ENCODE measurements around the gene GALNT16.

The GALNT16 gene

DNA sequence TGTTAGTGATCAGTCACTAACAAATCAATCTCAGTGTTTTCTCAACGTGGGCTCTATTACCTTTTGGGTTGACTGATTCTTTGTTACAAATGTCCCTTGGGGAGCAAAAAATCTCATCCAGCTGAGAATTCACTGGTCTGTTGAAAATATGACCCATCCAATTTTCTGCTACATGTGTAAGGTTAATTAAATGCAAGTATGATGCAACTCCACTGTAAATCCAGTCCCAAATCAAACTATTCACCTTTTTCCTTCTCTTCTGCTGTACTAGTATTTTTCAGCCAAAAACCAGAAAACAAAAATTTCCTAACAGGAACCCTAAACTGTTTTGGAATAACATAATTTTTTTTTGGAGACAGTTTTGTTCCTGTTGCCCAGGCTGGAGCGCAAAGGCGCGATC, 136.0 kb downstream of the GALNT16 start:
- no peak for DNase-seq (ENCODE audit: low read depth)
- peak overlapping the region; percentile 27 for H3K4me3 ChIP-seq (ENCODE audit: low read depth, low read length)
- TF ChIP-seq POLR2A (IDR thresholded peaks at IDR 0.05; ENCODE audit: extremely low read depth, insufficient read length) (no peak), CTCF (IDR thresholded peaks at IDR 0.05; ENCODE audit: low read depth, low read length) (no peak), MYC (IDR thresholded peaks at IDR 0.05; ENCODE audit: low read depth, low read length) (no peak)
- TF ChIP-seq, protein P1, sequence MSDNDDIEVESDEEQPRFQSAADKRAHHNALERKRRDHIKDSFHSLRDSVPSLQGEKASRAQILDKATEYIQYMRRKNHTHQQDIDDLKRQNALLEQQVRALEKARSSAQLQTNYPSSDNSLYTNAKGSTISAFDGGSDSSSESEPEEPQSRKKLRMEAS (IDR thresholded peaks at IDR 0.05; ENCODE audit: low read depth, low read length) = no peak

DNA sequence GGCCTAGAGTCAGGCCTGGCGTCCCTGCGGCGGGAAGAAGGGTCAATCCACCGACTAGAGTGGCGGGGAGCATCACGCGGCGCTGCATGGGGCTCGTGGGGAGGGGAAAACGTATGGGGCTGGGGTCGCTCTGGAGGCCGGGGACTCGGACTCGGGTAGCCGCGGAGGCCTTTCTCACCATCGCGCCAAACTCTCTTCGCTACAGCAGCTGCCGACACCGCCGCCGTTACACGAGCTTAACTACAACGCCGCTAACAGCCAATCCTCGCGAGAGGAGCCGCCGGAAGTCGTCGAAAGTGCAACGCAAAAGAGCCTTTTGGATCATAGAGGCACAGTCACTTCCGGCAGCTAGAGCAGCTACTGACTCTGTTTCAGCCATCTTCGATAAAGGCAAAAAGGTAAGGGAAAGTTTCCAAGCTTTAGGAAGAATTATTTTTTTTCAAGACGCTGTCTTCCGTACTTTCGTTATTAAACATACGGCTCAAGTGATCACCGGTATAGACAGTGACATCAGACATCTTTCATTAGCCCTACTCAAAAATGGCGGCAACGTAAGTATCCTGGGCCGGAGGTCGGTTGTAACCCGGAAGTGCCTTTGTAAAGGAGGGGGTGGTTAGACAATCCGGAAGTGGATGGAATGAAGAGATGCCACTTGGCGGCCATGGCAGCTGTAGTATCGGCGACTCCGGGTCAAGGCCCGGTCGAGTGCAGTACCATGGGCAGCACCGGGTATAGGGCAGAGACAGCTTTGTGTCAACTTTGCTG, 138.3 kb downstream of the GALNT16 start, which contains the start of the genes ERH and SLC39A9:
Gene ERH, minus strand, starts transcription at position 247 of the 765 bp plus-strand sequence. Its CDS starts 66 bp downstream, at position 181.
Gene SLC39A9, plus strand, starts transcription at position 640 of the 765 bp plus-strand sequence. CDS start 678 bp downstream, outside the sequence.
- peak within 1 kb of the TSS; percentile 84 for H3K4me3 ChIP-seq (ENCODE audit: low read depth, low read length)
- DNase-seq (ENCODE audit: low read depth) = peak; percentile 95
- TF ChIP-seq MYC (IDR thresholded peaks at IDR 0.05; ENCODE audit: low read depth, low read length) (peak; percentile 83), CTCF (IDR thresholded peaks at IDR 0.05; ENCODE audit: low read depth, low read length) (no peak), POLR2A (IDR thresholded peaks at IDR 0.05; ENCODE audit: extremely low read depth, insufficient read length) (peak; percentile 57)
- TF ChIP-seq, protein P1 (IDR thresholded peaks at IDR 0.05; ENCODE audit: low read depth, low read length) = peak; percentile 81

DNA sequence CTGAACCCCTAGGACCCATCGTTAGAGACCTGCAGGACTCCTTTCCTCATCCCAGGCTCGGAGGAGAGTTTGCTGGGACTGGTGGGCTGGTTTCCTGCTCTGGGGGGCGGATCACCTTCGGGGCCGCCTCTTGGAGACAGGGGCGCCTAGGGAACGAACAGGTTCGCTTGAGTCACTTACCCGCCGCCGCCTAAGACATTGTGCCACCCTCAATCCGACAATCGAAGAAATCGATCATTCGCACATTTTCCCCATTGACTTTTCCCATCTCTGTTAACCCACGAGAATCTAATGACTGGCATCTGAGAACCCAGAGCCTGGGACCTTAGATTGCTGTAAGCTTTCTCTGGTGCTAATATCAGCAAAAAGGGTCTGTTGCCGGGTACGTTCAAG, 138.9 kb downstream of the GALNT16 start:
- TF ChIP-seq MYC (IDR thresholded peaks at IDR 0.05; ENCODE audit: low read depth, low read length) (no peak), POLR2A (IDR thresholded peaks at IDR 0.05; ENCODE audit: extremely low read depth, insufficient read length) (no peak), CTCF (IDR thresholded peaks at IDR 0.05; ENCODE audit: low read depth, low read length) (no peak)
- TF ChIP-seq, protein P1 (IDR thresholded peaks at IDR 0.05; ENCODE audit: low read depth, low read length) = no peak
- H3K4me3 ChIP-seq (ENCODE audit: low read depth, low read length) = peak overlapping the region; percentile 84
- DNase-seq (ENCODE audit: low read depth) = no peak

DNA sequence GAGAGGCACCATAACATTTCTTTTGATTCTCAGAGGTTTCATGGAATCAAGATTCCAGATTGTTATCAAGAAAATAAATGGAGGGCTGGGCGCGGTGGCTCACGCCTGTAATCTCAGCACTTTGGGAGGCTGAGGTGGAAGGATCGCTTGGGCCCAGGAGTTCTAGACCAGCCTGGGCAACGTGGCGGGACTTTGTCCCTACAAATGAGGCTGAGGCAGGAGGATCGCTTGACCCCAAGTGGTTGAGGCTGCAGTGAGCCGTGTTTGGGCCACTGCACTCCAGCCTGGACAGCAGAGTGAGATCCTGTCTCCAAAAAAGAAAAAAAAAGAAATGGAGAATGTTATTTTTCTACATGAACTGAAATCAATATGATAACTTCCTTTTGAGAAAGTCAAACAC, 139.8 kb downstream of the GALNT16 start:
- TF ChIP-seq MYC (IDR thresholded peaks at IDR 0.05; ENCODE audit: low read depth, low read length) = no peak
- no peak for TF ChIP-seq POLR2A (IDR thresholded peaks at IDR 0.05; ENCODE audit: extremely low read depth, insufficient read length)
- TF ChIP-seq CTCF (IDR thresholded peaks at IDR 0.05; ENCODE audit: low read depth, low read length) = no peak
- TF ChIP-seq, protein P1 (IDR thresholded peaks at IDR 0.05; ENCODE audit: low read depth, low read length) = no peak
- H3K4me3 ChIP-seq (ENCODE audit: low read depth, low read length) = peak overlapping the region; percentile 84
- no peak for DNase-seq (ENCODE audit: low read depth)

GRCh38 chr14:69400154-69400553, 140.2 kb downstream of the GALNT16 start:
- TF ChIP-seq, protein P1 (IDR thresholded peaks at IDR 0.05; ENCODE audit: low read depth, low read length) = no peak
- TF ChIP-seq CTCF (IDR thresholded peaks at IDR 0.05; ENCODE audit: low read depth, low read length) = no peak
- no peak for TF ChIP-seq MYC (IDR thresholded peaks at IDR 0.05; ENCODE audit: low read depth, low read length)

More at GRCh38 chr14:69400154-69400553, 140.2 kb downstream of the GALNT16 start:
- no peak for DNase-seq (ENCODE audit: low read depth)
- peak overlapping the region; percentile 84 for H3K4me3 ChIP-seq (ENCODE audit: low read depth, low read length)

All from NB4 (cell line).